Measurements from ENCODE around the gene TENT4A. TPM values are rescaled to one million over a fixed set of nuclear protein-coding genes. Genes with fewer than 3 reads are reported as not detected.

Gene TENT4A
- total and polyA plus RNA-seq, 2 donors, result 8.4 to 18.7 TPM

DNA sequence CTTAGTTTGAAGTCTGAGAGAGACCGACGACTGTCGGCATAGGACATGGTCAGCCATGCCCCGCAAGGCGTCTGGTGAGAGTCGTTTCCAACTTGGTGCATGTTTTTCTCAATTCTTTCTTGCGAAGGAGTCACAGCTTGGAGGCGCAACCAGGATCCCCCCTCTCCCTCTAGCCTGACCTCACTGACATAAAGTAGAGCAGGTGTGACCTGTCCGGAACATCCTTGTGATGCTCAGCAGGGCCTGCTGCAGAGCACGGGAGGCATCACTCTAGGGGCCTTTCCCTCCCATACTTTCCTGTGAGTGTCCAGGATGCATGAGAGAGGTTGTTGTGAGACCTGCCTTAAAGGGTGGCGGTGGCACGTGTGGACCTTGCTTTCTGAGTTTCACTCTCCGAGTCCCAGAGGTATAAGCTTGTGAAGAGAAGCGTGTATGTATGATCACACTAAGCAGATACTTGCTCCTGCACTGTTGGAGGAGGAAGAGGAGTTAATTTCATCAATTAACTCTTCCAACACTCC is 5.0 kb downstream of the TENT4A start:
- Histone ChIP-seq H3K36me3 (ENCODE audit: control insufficient read depth in 2 of 2, insufficient read depth in 2 of 2, low read length in 1 of 2) (peaks cover 8 to 10% of the 10 kb centered on the region in 2 donors), H3K27ac (ENCODE audit: low read depth in 1 of 2, low read length in 1 of 2) (no peak overlapping the region), H3K27me3 (ENCODE audit: control insufficient read depth in 2 of 2, insufficient read depth in 1 of 2, low read length in 1 of 2) (no peaks in the 10 kb centered on the region), H3K4me1 (ENCODE audit: control insufficient read depth in 2 of 2, insufficient read depth in 2 of 2, low read length in 2 of 2) (peaks cover 59 to 78% of the 10 kb centered on the region in 2 donors), H3K9me3 (ENCODE audit: control insufficient read depth in 2 of 2, insufficient read depth in 1 of 2, low read length in 1 of 2) (no peaks in the 10 kb centered on the region), H3K4me3 (ENCODE audit: low read length in 2 of 2) (no peak overlapping the region)
- WGBS, result 96% methylated on average over 14 of the region's 14 CpGs
- DNase-seq (ENCODE audit: low read depth in 6 of 9, low spot score in 9 of 9), result no peak

DNA sequence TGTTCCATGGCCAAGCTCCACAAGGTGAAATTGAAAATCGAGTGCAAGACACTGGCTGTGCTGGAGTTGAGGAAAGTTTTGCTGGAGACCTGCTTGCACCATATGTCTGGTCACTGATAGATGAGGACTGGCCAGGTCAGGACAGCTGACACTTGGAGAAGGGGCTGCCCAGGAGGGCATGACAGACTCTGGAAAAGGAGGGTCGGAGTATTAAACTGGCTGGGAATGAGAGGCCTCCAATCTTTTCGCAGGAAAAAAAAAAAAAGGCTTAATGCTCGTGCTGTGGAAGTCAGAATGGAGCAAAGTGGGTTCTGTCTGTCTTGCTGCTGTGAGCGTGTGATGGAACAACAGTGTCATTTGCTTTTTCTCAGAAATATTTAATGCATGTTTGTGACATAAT is 5.5 kb downstream of the TENT4A start:
- peaks cover 63 to 82% of the 10 kb centered on the region in 2 donors for H3K4me1 ChIP-seq (ENCODE audit: control insufficient read depth in 2 of 2, insufficient read depth in 2 of 2, low read length in 2 of 2)
- 96% methylated on average over 5 of the region's 5 CpGs for WGBS

DNA sequence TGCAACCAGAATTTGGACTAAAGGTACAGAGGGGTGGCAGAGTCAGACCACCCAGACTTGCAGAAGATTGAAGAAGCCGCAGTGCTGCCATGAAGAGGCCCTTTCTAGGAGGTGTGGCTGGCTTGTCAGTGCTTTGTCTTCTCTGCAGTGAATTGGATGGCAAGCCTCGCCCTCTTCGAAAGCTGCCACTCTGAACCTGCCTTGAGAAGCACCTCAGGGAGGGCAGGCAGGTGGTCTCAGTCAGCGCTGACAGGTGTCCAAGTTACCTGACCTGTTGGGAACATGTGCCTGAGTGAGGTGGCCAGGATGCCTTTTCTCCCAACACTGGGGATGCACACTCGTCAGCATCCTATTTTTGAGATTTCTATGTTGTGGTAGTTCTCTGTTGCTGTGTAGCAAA is 6.2 kb downstream of the TENT4A start:
- Histone ChIP-seq H3K9me3 (ENCODE audit: control insufficient read depth in 2 of 2, insufficient read depth in 1 of 2, low read length in 1 of 2) (no peaks in the 10 kb centered on the region), H3K27ac (ENCODE audit: low read depth in 1 of 2, low read length in 1 of 2) (peak overlapping the region in 1 of 2 donors; percentile 81), H3K36me3 (ENCODE audit: control insufficient read depth in 2 of 2, insufficient read depth in 2 of 2, low read length in 1 of 2) (peaks cover 11 to 14% of the 10 kb centered on the region in 2 donors), H3K4me1 (ENCODE audit: control insufficient read depth in 2 of 2, insufficient read depth in 2 of 2, low read length in 2 of 2) (peaks cover 66 to 89% of the 10 kb centered on the region in 2 donors), H3K27me3 (ENCODE audit: control insufficient read depth in 2 of 2, insufficient read depth in 1 of 2, low read length in 1 of 2) (no peaks in the 10 kb centered on the region), H3K4me3 (ENCODE audit: low read length in 2 of 2) (no peak overlapping the region)
- no peak for DNase-seq (ENCODE audit: low read depth in 6 of 9, low spot score in 9 of 9)
- WGBS, result 88% methylated on average over 5 of the region's 5 CpGs

More for the DNA sequence above, 5.5 kb downstream of the TENT4A start:
- Histone ChIP-seq H3K27me3 (ENCODE audit: control insufficient read depth in 2 of 2, insufficient read depth in 1 of 2, low read length in 1 of 2) (no peaks in the 10 kb centered on the region), H3K27ac (ENCODE audit: low read depth in 1 of 2, low read length in 1 of 2) (no peak overlapping the region), H3K36me3 (ENCODE audit: control insufficient read depth in 2 of 2, insufficient read depth in 2 of 2, low read length in 1 of 2) (peaks cover 8 to 10% of the 10 kb centered on the region in 2 donors), H3K4me3 (ENCODE audit: low read length in 2 of 2) (no peak overlapping the region), H3K9me3 (ENCODE audit: control insufficient read depth in 2 of 2, insufficient read depth in 1 of 2, low read length in 1 of 2) (no peaks in the 10 kb centered on the region)
- DNase-seq (ENCODE audit: low read depth in 6 of 9, low spot score in 9 of 9), result no peak

DNA sequence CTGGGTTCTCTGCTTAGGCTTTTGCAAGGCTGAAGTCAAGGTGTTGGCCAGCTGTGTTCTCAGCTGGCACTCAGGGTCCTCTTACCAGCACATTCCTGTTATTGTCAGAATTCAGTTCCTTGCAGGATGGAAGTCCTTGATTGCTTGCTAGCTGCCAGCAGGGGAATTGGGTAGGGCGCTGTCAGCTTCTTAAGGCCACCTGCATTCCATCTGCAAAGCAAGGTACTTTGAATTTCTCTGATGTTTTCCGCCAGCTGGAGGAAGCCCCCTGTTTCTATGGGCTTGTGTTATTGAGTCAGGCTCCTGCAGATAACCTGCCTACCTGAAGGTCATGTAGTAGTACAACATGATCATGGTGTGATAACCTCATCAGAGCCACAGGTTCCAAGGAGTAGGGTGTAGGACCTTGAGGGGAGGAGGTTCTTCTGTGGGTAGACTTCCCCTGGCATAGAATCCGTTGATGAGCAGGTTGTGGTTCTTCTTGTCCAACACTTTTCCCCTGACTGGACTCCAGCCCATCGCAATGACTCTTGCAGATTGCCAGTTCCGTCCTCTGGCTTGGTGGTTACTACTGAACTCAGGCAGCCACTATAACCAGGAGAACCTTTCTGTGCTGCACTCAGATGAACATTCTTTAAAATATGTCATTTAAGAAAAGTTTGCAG is 6.8 kb downstream of the TENT4A start:
- 44% methylated on average over 5 of the region's 5 CpGs for WGBS
- Histone ChIP-seq H3K27me3 (ENCODE audit: control insufficient read depth in 2 of 2, insufficient read depth in 1 of 2, low read length in 1 of 2) (no peaks in the 10 kb centered on the region), H3K36me3 (ENCODE audit: control insufficient read depth in 2 of 2, insufficient read depth in 2 of 2, low read length in 1 of 2) (peaks cover 11 to 14% of the 10 kb centered on the region in 2 donors), H3K4me1 (ENCODE audit: control insufficient read depth in 2 of 2, insufficient read depth in 2 of 2, low read length in 2 of 2) (peaks cover 66 to 93% of the 10 kb centered on the region in 2 donors), H3K4me3 (ENCODE audit: low read length in 2 of 2) (no peak overlapping the region), H3K27ac (ENCODE audit: low read depth in 1 of 2, low read length in 1 of 2) (peak overlapping the region in 1 of 2 donors; percentile 81), H3K9me3 (ENCODE audit: control insufficient read depth in 2 of 2, insufficient read depth in 1 of 2, low read length in 1 of 2) (no peaks in the 10 kb centered on the region)
- DNase-seq (ENCODE audit: low read depth in 6 of 9, low spot score in 9 of 9), result peak in 4 of 9 donors; percentile 60 to 86 (median 66)

DNA sequence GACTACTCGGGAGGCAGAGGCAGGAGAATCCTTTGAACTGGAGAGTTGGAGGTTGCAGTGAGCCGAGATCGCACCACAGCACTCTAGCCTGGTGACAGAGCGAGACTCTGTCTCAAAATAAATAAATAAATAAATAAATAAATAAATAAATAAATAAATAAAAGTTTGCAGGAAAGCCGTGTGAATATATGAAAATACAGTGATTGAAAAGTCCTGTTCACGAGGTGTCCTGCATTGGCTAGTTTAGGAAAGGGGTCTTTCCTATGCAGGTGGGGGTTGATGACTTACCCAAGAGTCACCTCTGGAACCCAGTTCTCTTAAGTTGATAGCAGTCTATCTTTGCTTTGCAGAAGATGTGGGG is 7.3 kb downstream of the TENT4A start:
- WGBS, result 95% methylated on average over 6 of the region's 6 CpGs
- Histone ChIP-seq H3K36me3 (ENCODE audit: control insufficient read depth in 2 of 2, insufficient read depth in 2 of 2, low read length in 1 of 2) (peaks cover 11 to 17% of the 10 kb centered on the region in 2 donors), H3K9me3 (ENCODE audit: control insufficient read depth in 2 of 2, insufficient read depth in 1 of 2, low read length in 1 of 2) (no peaks in the 10 kb centered on the region), H3K4me1 (ENCODE audit: control insufficient read depth in 2 of 2, insufficient read depth in 2 of 2, low read length in 2 of 2) (peaks cover 62 to 94% of the 10 kb centered on the region in 2 donors), H3K4me3 (ENCODE audit: low read length in 2 of 2) (no peak overlapping the region), H3K27me3 (ENCODE audit: control insufficient read depth in 2 of 2, insufficient read depth in 1 of 2, low read length in 1 of 2) (no peaks in the 10 kb centered on the region), H3K27ac (ENCODE audit: low read depth in 1 of 2, low read length in 1 of 2) (peak overlapping the region in 1 of 2 donors; percentile 81)
- no peak for DNase-seq (ENCODE audit: low read depth in 6 of 9, low spot score in 9 of 9)

DNA sequence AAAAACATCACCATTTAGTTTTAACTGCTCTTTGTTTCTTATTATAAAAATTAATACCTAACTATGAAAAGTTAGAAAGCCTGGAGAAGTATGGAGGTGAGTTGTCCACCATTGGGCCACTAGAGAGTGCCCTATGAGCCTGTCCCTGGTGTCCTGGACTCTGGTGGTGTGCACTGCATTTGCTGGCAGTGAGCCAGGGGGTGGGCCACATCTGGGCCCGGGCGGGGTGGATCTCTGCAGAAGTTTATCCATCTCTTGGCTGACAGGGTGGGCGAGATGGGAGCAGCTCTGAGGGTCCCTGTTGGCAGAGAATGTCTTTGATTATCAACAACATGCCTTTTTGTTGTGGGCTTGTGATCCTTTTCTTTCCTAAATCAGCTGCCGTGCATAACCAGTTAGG is 8.2 kb downstream of the TENT4A start:
- no peak for DNase-seq (ENCODE audit: low read depth in 6 of 9, low spot score in 9 of 9)
- Histone ChIP-seq H3K36me3 (ENCODE audit: control insufficient read depth in 2 of 2, insufficient read depth in 2 of 2, low read length in 1 of 2) (peaks cover 14 to 19% of the 10 kb centered on the region in 2 donors), H3K9me3 (ENCODE audit: control insufficient read depth in 2 of 2, insufficient read depth in 1 of 2, low read length in 1 of 2) (no peaks in the 10 kb centered on the region), H3K4me1 (ENCODE audit: control insufficient read depth in 2 of 2, insufficient read depth in 2 of 2, low read length in 2 of 2) (peaks cover 53 to 94% of the 10 kb centered on the region in 2 donors), H3K27ac (ENCODE audit: low read depth in 1 of 2, low read length in 1 of 2) (no peak overlapping the region), H3K4me3 (ENCODE audit: low read length in 2 of 2) (no peak overlapping the region), H3K27me3 (ENCODE audit: control insufficient read depth in 2 of 2, insufficient read depth in 1 of 2, low read length in 1 of 2) (no peaks in the 10 kb centered on the region)
- WGBS, result 83% methylated on average over 4 of the region's 4 CpGs

DNA sequence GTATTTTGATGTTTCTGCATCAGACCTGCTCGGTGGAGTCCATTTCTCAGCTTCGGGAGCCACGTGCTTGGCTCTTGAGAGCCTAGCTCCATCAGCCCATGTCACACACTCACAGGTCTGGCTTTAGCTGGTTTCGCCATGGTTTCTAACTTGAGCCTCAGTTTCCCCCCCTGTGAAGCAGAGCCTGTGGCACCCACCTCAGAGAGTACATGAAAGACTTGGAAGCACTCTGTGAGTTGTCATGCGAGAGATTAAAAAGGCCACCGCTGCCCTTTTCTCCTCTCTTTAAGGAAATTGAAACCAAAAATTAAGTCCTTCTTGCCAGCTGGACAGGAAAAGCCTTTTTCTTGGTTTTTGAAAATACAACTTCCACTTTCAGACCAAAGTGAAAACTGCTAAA is 8.8 kb downstream of the TENT4A start:
- 57% methylated on average over 6 of the region's 6 CpGs for WGBS
- no peaks in the 10 kb centered on the region for H3K27me3 ChIP-seq (ENCODE audit: control insufficient read depth in 2 of 2, insufficient read depth in 1 of 2, low read length in 1 of 2)
- peaks cover 19 to 22% of the 10 kb centered on the region in 2 donors for H3K36me3 ChIP-seq (ENCODE audit: control insufficient read depth in 2 of 2, insufficient read depth in 2 of 2, low read length in 1 of 2)
- no peaks in the 10 kb centered on the region for H3K9me3 ChIP-seq (ENCODE audit: control insufficient read depth in 2 of 2, insufficient read depth in 1 of 2, low read length in 1 of 2)
- peak overlapping the region in 1 of 2 donors; percentile 58 for H3K27ac ChIP-seq (ENCODE audit: low read depth in 1 of 2, low read length in 1 of 2)
- H3K4me3 ChIP-seq (ENCODE audit: low read length in 2 of 2), result no peak overlapping the region
- peaks cover 47 to 94% of the 10 kb centered on the region in 2 donors for H3K4me1 ChIP-seq (ENCODE audit: control insufficient read depth in 2 of 2, insufficient read depth in 2 of 2, low read length in 2 of 2)
- DNase-seq (ENCODE audit: low read depth in 6 of 9, low spot score in 9 of 9), result peak in 1 of 9 donors; percentile 52

DNA sequence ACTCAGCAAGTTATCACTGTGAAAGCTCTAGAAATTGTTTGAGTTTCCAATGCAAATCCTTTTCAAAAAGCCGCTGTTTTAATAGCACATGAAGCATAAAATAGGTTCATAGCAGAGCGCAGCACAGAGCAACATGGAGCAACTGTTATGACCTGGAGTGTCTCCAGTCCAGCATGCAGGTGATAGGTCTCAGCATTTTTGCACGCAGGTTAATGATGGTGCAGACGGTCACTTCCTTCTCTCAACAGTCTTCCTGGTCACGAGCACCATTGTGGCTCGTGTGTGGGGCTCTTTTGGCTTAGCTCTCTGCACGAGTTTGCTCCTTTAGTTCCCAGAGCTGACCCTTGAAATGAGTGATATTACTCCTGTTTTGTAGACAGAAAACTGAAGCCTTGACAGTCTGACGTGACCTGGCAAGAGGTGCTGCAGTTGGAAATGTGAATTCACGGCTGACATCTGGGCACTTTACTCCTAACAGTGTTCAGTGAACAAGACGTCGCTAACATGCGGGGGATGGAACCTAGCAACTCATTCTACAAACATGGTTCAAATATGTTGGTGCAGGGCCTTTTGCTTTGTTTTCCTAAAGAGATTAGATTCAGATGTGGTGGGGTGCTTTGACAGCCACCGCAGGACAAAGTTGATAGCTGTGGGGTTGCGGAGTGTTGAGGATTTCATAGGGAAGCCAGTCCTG is 10.0 kb downstream of the TENT4A start:
- Histone ChIP-seq H3K4me1 (ENCODE audit: control insufficient read depth in 2 of 2, insufficient read depth in 2 of 2, low read length in 2 of 2) (peaks cover 45 to 94% of the 10 kb centered on the region in 2 donors), H3K9me3 (ENCODE audit: control insufficient read depth in 2 of 2, insufficient read depth in 1 of 2, low read length in 1 of 2) (no peaks in the 10 kb centered on the region), H3K27ac (ENCODE audit: low read depth in 1 of 2, low read length in 1 of 2) (peak overlapping the region in 1 of 2 donors; percentile 65), H3K27me3 (ENCODE audit: control insufficient read depth in 2 of 2, insufficient read depth in 1 of 2, low read length in 1 of 2) (no peaks in the 10 kb centered on the region), H3K36me3 (ENCODE audit: control insufficient read depth in 2 of 2, insufficient read depth in 2 of 2, low read length in 1 of 2) (peaks cover 16 to 21% of the 10 kb centered on the region in 2 donors), H3K4me3 (ENCODE audit: low read length in 2 of 2) (no peak overlapping the region)
- peak in 1 of 9 donors; percentile 58 for DNase-seq (ENCODE audit: low read depth in 6 of 9, low spot score in 9 of 9)
- WGBS, result 75% methylated on average over 14 of the region's 14 CpGs

DNA sequence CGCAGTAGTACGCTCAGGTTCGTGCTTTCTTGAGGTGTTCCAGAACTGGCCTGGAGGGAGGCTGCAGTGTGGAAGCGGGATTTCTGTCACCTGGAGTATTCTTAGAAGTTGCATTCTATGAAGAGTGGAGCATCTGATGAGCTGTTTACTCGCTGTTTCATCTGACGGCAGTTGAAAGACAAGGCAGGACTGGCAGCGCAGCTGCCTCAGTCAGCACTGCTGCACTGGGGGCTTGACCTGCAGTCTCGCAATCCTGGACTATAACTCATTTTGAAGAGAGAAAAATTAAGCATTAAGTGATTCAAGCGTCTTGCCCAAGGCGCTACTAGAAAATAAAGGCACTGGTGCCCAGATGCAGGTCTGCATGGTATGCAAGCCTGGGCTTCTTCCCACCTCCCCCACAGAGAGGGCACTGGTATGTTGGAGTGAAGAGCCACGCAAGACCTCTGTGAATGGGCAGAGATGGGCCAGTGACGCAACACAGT is 10.6 kb downstream of the TENT4A start:
- 95% methylated on average over 12 of the region's 12 CpGs for WGBS
- H3K4me3 ChIP-seq (ENCODE audit: low read length in 2 of 2), result no peak overlapping the region
- H3K9me3 ChIP-seq (ENCODE audit: control insufficient read depth in 2 of 2, insufficient read depth in 1 of 2, low read length in 1 of 2), result no peaks in the 10 kb centered on the region
- H3K27me3 ChIP-seq (ENCODE audit: control insufficient read depth in 2 of 2, insufficient read depth in 1 of 2, low read length in 1 of 2), result no peaks in the 10 kb centered on the region
- H3K27ac ChIP-seq (ENCODE audit: low read depth in 1 of 2, low read length in 1 of 2), result peak overlapping the region in 1 of 2 donors; percentile 65
- DNase-seq (ENCODE audit: low read depth in 6 of 9, low spot score in 9 of 9), result peak in 1 of 9 donors; percentile 52
- H3K36me3 ChIP-seq (ENCODE audit: control insufficient read depth in 2 of 2, insufficient read depth in 2 of 2, low read length in 1 of 2), result peaks cover 11 to 16% of the 10 kb centered on the region in 2 donors
- H3K4me1 ChIP-seq (ENCODE audit: control insufficient read depth in 2 of 2, insufficient read depth in 2 of 2, low read length in 2 of 2), result peaks cover 42 to 93% of the 10 kb centered on the region in 2 donors

All from thymus (tissue), 11 donors.